HCT116 (cell line): Measurements from ENCODE around the gene FAP. TPM values are rescaled to one million over a fixed set of nuclear protein-coding genes. Genes with fewer than 3 reads are reported as not detected.

Source experiments
- ATAC-seq: fragments of 200-7000 bp; cut with Tn5 transposase; 2 replicates; pipeline ENCODE4 v1.9.1; 2020; ENCODE audit warnings: mild to moderate bottlenecking, moderate library complexity
- BruUV-seq: library from RNA; stranded (reverse); fragments of 400-500 nt; replicated peaks from 2 replicates; lab custom pipeline; 2021; lab: Mats Ljungman, UMichigan
- CTCF ChIA-PET: fragments of 300-600 bp; sonication (Branson Sonifier 250); formaldehyde crosslinking; loops from one replicate; lab custom pipeline; 2021; ENCODE audit warnings: antibody characterized with exemption; lab: Charles Lee
- POLR2A ChIA-PET: fragments of 300-600, 350-600 bp; sonication (Branson Sonifier 250); formaldehyde crosslinking; loops from one replicate; lab custom pipeline; 2021; ENCODE audit warnings: antibody characterized with exemption; lab: Charles Lee
- RAD21 ChIA-PET, 2 experiments: fragments of 300-600 bp; sonication (Branson Sonifier 250); formaldehyde crosslinking; loops; one replicate each; lab custom pipeline; 2023; ENCODE audit warnings: low total read pairs in 2 of 2; ENCODE audit not compliant: uncharacterized antibody in 2 of 2, unreplicated experiment in 2 of 2, low non-redundant PET in 1 of 2; lab: Charles Lee
- DNase-seq: peaks from one replicate; pipeline ENCODE4 v3.0.0-alpha.2; 2010; ENCODE audit warnings: low read depth, low spot score
- H2AFZ ChIP-seq: fragments of 200-600 bp; shearing (Covaris generic), sonication (generic); 2 replicates; pipeline ENCODE4 v1.6.1; 2017; ENCODE audit warnings: low read depth, mixed run types, mixed read lengths, antibody characterized with exemption, low read length; ENCODE audit not compliant: poor library complexity, severe bottlenecking
- H3K27ac ChIP-seq: 2 replicates; pipeline ENCODE4 v1.5.1; 2012; ENCODE audit warnings: low read depth, low read length
- H3K27me3 ChIP-seq: fragments of 200-600 bp; sonication (generic); 2 replicates; pipeline ENCODE4 v1.6.1; 2016; ENCODE audit warnings: mixed run types, low read length, mixed read lengths; ENCODE audit not compliant: insufficient read depth
- H3K36me3 ChIP-seq, 2 experiments: fragments of 200-500 bp in 1 of 2; fragments of 200-600 bp in 1 of 2; sonication (Bioruptor generic) in 1 of 2; sonication (generic) in 1 of 2; 2 replicates each; pipeline versions ENCODE4 v1.5.1 to v1.6.1; 2014 to 2016; ENCODE audit warnings: low read length in 2 of 2, inconsistent platforms in 1 of 2, mixed read lengths in 1 of 2, mixed run types in 1 of 2; ENCODE audit not compliant: insufficient read depth in 2 of 2, control insufficient read depth in 1 of 2
- H3K4me1 ChIP-seq, 2 experiments: fragments of 200-600 bp in 1 of 2; sonication (generic) in 1 of 2; 2 replicates each; pipeline versions ENCODE4 v1.5.1 to v1.6.1; 2012 to 2017; ENCODE audit warnings: low read length in 2 of 2, inconsistent platforms in 1 of 2, mild to moderate bottlenecking in 1 of 2, mixed read lengths in 1 of 2, mixed run types in 1 of 2, moderate library complexity in 1 of 2; ENCODE audit not compliant: insufficient read depth in 2 of 2, control insufficient read depth in 1 of 2
- H3K4me2 ChIP-seq: fragments of 200-600 bp; sonication (generic); 2 replicates; pipeline ENCODE4 v1.6.1; 2017; ENCODE audit warnings: mixed run types, low read length, mixed read lengths
- H3K4me3 ChIP-seq, 2 experiments: fragments of 200-600 bp in 1 of 2; sonication (generic) in 1 of 2; replicated peaks in 1 of 2; 2 replicates each; pipeline ENCODE4 v1.5.1; 2011 to 2016; ENCODE audit warnings: low read length in 2 of 2, control low read depth in 1 of 2, low read depth in 1 of 2, mild to moderate bottlenecking in 1 of 2, mixed read lengths in 1 of 2, mixed run types in 1 of 2
- H3K79me2 ChIP-seq: fragments of 200-600 bp; sonication (generic); 2 replicates; pipeline ENCODE4 v1.6.1; 2017; ENCODE audit warnings: mild to moderate bottlenecking, mixed run types, low read length, moderate library complexity, mixed read lengths; ENCODE audit not compliant: insufficient read depth
- H3K9ac ChIP-seq: fragments of 200-600 bp; sonication (generic); 2 replicates; pipeline ENCODE4 v1.6.1; 2016; ENCODE audit warnings: low read length, mixed read lengths
- H3K9me2 ChIP-seq: fragments of 200-600 bp; sonication (generic), shearing (Covaris generic); 2 replicates; pipeline ENCODE4 v1.6.1; 2017; ENCODE audit warnings: mixed run types, mild to moderate bottlenecking, moderate library complexity; ENCODE audit not compliant: insufficient read depth
- H3K9me3 ChIP-seq, 2 experiments: fragments of 200-500 bp in 1 of 2; fragments of 200-600 bp in 1 of 2; sonication (Bioruptor generic) in 1 of 2; sonication (generic) in 1 of 2; 2 replicates each; pipeline ENCODE4 v1.6.1; 2014 to 2017; ENCODE audit warnings: low read length in 2 of 2, mixed read lengths in 2 of 2, inconsistent platforms in 1 of 2, low read depth in 1 of 2, mild to moderate bottlenecking in 1 of 2, mixed run types in 1 of 2, moderate library complexity in 1 of 2; ENCODE audit not compliant: control insufficient read depth in 1 of 2, insufficient read depth in 1 of 2
- H4K20me1 ChIP-seq: fragments of 200-600 bp; sonication (generic), shearing (Covaris generic); 2 replicates; pipeline ENCODE4 v1.6.1; 2017; ENCODE audit warnings: mixed run types, mild to moderate bottlenecking, moderate library complexity; ENCODE audit not compliant: insufficient read depth
- CEBPB ChIP-seq: IDR thresholded peaks from 2 replicates; pipeline ENCODE4 v1.6.1; 2012; ENCODE audit warnings: low read depth
- EGR1 ChIP-seq: IDR thresholded peaks from 2 replicates; pipeline ENCODE4 v1.6.1; 2012; ENCODE audit warnings: low read depth
- FOSL1 ChIP-seq: IDR thresholded peaks from 2 replicates; pipeline ENCODE4 v1.6.1; 2012; ENCODE audit warnings: low read depth
- RAD21 ChIP-seq: IDR thresholded peaks from 2 replicates; pipeline ENCODE4 v1.6.1; 2012; ENCODE audit warnings: low read depth, mild to moderate bottlenecking
- SIN3A ChIP-seq: IDR thresholded peaks from 2 replicates; pipeline ENCODE4 v1.6.1; 2012; ENCODE audit warnings: low read depth
- YY1 ChIP-seq: IDR thresholded peaks from 2 replicates; pipeline ENCODE4 v1.6.1; 2011; ENCODE audit warnings: low read length, low read depth, moderate library complexity, mild to moderate bottlenecking; ENCODE audit not compliant: insufficient replicate concordance; ENCODE audit errors: extremely low read depth
- ZNF274 ChIP-seq: fragments of 200-500 bp; sonication (Bioruptor generic); IDR thresholded peaks from 2 replicates; pipeline ENCODE4 v1.6.1; 2014; ENCODE audit warnings: mild to moderate bottlenecking, low read depth, low read length, inconsistent platforms
- intact Hi-C: fragments of 100-400 bp; cut with micrococcal nuclease; formaldehyde crosslinking; loops from 2 replicates; pipeline ENCODE4 v1.10.0; 2022
- total RNA-seq: library from RNA; stranded (reverse); gene quantifications from one replicate; pipeline ENCODE4 v1.2.1, GENCODE V29; 2021; ENCODE audit not compliant: unreplicated experiment
- TF ChIP-seq, protein P1 (sequence below), 3 experiments: fragments of 200-600 bp in 1 of 3; sonication (generic) in 1 of 3; IDR thresholded peaks in 2 of 3; conservative IDR thresholded peaks in 1 of 3; 2 replicates each; pipeline ENCODE4 v1.5.1; 2012 to 2017; ENCODE audit warnings: low read depth in 2 of 3, low read length in 2 of 3, antibody characterized with exemption in 1 of 3, borderline replicate concordance in 1 of 3, control low read depth in 1 of 3, mild to moderate bottlenecking in 1 of 3, mixed read lengths in 1 of 3, mixed run types in 1 of 3, moderate library complexity in 1 of 3; ENCODE audit not compliant: insufficient read depth in 1 of 3

Gene FAP
- total RNA-seq, 1 experiment from 2014 or later: not detected

DNA sequence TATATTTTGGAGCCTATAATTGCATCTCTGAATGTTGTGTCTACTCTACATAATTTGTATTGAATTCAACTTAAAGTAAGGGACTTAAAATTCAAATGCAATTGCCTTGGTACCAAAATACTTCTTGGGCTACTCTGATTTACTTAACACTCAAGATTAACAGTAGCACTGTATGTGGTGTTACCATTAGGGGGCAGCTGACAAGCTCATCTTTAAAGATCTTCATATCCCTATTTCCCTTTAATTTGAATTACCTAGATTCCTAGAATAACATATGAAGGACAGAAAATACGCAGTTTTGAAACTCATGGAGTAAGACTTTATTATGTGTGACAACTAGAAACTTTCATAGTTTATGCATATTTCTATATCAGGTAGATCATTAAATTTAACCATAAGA is 37.4 kb upstream of the FAP start:
- ATAC-seq (no peak), DNase-seq (no peak)
- H3K4me2 ChIP-seq: no peak overlapping the region
- intact Hi-C loops: no loop called here
- no peaks in the 10 kb centered on the region for H3K9me3 ChIP-seq
- no peaks in the 10 kb centered on the region for H4K20me1 ChIP-seq
- no peak overlapping the region for H3K9ac ChIP-seq
- no peaks in the 10 kb centered on the region for H3K79me2 ChIP-seq
- no peak overlapping the region for H2AFZ ChIP-seq
- H3K9me2 ChIP-seq: no peaks in the 10 kb centered on the region
- H3K4me3 ChIP-seq: no peak overlapping the region
- BruUV-seq: no TSS peak
- H3K27me3 ChIP-seq: no peaks in the 10 kb centered on the region
- CTCF ChIA-PET: no interaction called here
- RAD21 ChIA-PET: no interaction called here
- H3K27ac ChIP-seq: no peak overlapping the region
- H3K36me3 ChIP-seq: no peaks in the 10 kb centered on the region
- POLR2A ChIA-PET: no interaction called here
- TF ChIP-seq YY1: no peak
- no peak for TF ChIP-seq FOSL1
- no peak for TF ChIP-seq RAD21
- TF ChIP-seq, protein P1, sequence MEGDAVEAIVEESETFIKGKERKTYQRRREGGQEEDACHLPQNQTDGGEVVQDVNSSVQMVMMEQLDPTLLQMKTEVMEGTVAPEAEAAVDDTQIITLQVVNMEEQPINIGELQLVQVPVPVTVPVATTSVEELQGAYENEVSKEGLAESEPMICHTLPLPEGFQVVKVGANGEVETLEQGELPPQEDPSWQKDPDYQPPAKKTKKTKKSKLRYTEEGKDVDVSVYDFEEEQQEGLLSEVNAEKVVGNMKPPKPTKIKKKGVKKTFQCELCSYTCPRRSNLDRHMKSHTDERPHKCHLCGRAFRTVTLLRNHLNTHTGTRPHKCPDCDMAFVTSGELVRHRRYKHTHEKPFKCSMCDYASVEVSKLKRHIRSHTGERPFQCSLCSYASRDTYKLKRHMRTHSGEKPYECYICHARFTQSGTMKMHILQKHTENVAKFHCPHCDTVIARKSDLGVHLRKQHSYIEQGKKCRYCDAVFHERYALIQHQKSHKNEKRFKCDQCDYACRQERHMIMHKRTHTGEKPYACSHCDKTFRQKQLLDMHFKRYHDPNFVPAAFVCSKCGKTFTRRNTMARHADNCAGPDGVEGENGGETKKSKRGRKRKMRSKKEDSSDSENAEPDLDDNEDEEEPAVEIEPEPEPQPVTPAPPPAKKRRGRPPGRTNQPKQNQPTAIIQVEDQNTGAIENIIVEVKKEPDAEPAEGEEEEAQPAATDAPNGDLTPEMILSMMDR (IDR thresholded peaks at IDR 0.05 in 2 of 3, conservative IDR thresholded peaks at IDR 0.05 in 1 of 3; ENCODE audit: borderline replicate concordance in 1 of 3, insufficient read depth in 1 of 3, low read depth in 2 of 3, low read length in 2 of 3): peak in 2 of 3 experiments; percentile 8 to 35; a peak in 2 of 6 replicates
- no peak for TF ChIP-seq CEBPB
- TF ChIP-seq SIN3A: no peak
- TF ChIP-seq EGR1: no peak
- no peaks in the 10 kb centered on the region for H3K4me1 ChIP-seq

DNA sequence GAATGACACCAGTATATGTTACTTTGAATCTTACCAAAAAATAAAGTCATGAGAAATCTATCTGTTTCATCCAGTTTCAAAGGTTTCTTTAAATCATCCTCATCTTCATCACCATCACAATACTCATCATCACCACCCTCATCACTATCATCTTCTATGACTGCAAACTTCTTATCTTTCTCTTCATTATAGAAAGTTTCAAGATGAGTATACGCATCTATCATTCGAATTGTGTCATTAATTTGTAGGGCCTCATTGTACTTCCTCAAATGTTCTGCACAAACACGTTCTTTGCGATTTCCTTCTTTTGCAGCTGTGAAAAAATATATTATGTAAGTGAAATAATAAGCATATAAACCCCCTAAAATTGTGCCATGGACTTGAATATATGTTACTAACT is 34.1 kb upstream of the FAP start:
- no peaks in the 10 kb centered on the region for H4K20me1 ChIP-seq
- ATAC-seq (no peak), DNase-seq (no peak)
- RAD21 ChIA-PET: no interaction called here
- no peaks in the 10 kb centered on the region for H3K9me3 ChIP-seq
- TF ChIP-seq, protein P1 (IDR thresholded peaks at IDR 0.05 in 2 of 3, conservative IDR thresholded peaks at IDR 0.05 in 1 of 3; ENCODE audit: borderline replicate concordance in 1 of 3, insufficient read depth in 1 of 3, low read depth in 2 of 3, low read length in 2 of 3): no peak
- no peak for TF ChIP-seq ZNF274
- H3K36me3 ChIP-seq: no peaks in the 10 kb centered on the region
- no TSS peak for BruUV-seq
- H3K4me2 ChIP-seq: no peak overlapping the region
- intact Hi-C loops: no loop called here
- POLR2A ChIA-PET: no interaction called here
- H3K4me3 ChIP-seq: no peak overlapping the region
- H2AFZ ChIP-seq: no peak overlapping the region
- H3K27me3 ChIP-seq: no peaks in the 10 kb centered on the region
- no peaks in the 10 kb centered on the region for H3K9me2 ChIP-seq
- CTCF ChIA-PET: interaction anchor here (0.9 kb wide), 1 partner anchor 21 kb away, joined by 3 read pairs; no protein-coding TSS in a partner anchor
- no peaks in the 10 kb centered on the region for H3K4me1 ChIP-seq
- H3K27ac ChIP-seq: no peak overlapping the region
- H3K79me2 ChIP-seq: no peaks in the 10 kb centered on the region
- no peak overlapping the region for H3K9ac ChIP-seq
